Measurements from ENCODE around the gene MARK3.

MARK3 gene

DNA sequence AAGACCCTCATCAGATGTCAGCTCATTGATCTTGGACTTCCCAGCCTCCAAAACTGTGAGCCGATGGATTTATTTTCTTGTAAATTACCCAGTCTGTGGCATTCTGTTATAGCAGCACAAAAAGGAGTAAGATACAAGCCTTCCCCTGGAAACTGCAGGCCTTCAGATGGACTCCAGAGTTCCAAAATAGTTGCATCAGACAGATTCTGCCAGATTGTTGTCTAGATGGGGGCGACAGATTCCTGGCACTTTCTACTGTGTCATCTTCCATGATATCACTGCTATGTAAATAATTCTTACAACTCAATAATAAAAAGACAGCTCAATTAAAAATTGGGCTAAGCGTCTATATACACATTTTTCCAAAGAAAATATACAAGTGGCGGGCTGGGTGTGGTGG, 17.2 kb upstream of the MARK3 start:
- no peak for DNase-seq (ENCODE audit: low read depth in 2 of 2)

DNA sequence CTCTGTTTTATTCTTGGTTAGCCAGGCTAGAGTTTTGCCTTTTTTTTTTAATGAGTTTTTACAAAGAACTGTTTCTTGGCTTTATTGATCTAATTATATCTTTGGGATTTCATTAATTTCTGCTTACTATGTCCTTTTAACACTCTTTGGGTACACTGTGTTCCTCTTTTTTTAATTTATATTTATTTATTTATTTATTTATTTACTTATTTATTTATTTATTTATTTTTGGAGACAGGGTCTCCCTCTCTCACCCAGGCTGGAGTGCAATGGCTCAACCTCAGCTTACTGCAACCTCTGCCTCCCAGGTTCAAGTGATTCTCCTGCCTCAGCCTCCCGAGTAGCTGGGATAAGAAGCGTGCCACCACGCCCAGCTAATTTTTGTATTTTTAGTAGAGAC, 15.1 kb upstream of the MARK3 start:
- DNase-seq (ENCODE audit: low read depth in 2 of 2) = no peak

DNA sequence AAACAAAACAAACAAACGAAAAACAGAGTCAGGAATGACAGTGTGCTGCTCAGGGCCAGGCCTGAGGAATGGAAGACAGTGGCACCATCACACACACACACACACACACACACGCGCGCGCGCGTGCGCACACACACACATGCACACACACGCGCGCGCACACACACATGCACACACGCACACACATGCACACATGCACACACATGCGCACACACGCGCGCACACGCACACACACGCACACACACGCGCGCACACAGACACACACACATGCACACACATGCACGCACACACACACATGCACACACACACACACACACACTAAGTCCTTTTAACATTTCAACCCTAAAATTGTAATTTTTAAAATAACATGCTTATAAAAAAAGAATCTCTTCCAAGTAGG, 13.2 kb upstream of the MARK3 start:
- no peak for DNase-seq (ENCODE audit: low read depth in 2 of 2)

DNA sequence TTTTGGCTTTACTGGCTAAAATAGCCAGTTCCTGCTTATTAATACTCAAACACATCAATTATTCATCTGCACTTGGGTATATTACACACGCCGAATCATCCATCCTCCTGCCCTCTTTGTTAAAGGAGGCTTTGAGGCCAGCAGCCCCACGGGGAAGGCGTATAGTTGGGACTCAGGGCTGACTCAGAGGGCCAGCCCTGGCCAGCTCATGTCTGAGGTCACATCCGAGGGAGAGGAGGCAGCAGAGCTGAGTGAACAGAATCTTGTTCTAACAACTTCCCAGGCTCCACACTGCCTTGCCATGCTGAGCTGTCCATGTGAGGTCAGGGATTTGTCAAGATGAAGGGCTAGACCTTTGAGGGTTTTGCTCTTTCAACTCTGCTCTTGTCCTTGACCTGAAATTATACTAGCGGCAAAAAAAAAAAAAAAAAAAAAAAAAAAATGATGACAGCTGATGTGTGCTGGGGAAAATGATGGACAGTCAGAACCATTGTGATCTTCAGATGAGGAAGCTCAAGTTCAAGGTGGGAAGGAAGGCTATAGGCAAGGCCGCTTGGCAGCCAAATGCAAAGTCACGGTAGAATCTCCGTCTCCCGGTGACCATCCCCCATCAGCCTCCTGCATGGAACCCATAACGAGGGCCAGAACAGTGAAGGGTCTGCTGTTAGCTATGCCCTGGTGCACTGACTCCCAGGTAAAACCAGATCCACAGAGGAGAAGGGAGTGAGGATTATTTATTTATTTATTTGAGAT, 12.5 kb upstream of the MARK3 start:
- no peak for DNase-seq (ENCODE audit: low read depth in 2 of 2)

DNA sequence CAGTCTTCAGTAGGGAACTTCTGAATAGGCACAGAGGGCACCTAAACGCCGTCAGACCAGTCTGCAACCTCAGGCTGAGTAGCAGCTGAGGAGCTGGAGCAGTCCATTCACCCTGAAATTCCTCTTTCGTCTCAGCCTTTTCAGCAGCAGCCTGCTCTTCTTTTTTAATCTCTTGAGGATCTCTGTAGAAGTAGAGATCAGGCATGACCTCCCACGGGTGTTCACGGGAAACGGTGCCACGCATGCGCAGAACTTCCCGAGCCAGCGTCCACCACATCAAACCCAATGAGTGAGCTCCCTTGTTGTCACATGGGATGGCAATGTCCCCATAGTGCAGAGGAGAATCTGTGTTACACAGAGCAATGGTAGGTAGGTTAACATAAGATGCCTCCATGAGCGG, 11.1 kb upstream of the MARK3 start:
- DNase-seq (ENCODE audit: low read depth in 2 of 2) = no peak

DNA sequence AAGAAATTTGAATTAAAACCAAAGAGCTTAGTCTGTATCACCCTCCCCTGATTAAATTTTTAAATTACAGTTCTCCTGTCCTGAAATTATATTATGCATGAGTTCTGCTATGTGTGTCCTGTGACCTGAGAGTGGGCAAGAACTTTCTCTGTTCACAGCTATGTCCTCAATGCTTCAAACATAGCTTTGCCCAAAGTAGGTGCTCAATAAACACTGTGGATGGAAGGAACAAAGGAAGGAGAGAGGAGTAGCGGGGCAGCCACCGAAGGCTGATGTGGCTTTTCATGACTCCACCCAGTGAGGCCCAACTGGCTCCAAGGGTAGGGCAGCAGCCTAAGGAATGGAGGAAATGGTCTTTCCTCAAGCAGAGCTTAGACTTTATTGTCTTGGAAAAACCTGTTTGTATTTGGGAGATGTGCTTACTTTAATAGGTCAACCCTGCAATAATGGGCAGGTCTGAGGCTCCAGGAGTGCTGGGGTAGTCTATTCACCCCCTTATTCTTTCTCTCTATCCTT, 7.6 kb upstream of the MARK3 start:
- no peak for DNase-seq (ENCODE audit: low read depth in 2 of 2)

DNA sequence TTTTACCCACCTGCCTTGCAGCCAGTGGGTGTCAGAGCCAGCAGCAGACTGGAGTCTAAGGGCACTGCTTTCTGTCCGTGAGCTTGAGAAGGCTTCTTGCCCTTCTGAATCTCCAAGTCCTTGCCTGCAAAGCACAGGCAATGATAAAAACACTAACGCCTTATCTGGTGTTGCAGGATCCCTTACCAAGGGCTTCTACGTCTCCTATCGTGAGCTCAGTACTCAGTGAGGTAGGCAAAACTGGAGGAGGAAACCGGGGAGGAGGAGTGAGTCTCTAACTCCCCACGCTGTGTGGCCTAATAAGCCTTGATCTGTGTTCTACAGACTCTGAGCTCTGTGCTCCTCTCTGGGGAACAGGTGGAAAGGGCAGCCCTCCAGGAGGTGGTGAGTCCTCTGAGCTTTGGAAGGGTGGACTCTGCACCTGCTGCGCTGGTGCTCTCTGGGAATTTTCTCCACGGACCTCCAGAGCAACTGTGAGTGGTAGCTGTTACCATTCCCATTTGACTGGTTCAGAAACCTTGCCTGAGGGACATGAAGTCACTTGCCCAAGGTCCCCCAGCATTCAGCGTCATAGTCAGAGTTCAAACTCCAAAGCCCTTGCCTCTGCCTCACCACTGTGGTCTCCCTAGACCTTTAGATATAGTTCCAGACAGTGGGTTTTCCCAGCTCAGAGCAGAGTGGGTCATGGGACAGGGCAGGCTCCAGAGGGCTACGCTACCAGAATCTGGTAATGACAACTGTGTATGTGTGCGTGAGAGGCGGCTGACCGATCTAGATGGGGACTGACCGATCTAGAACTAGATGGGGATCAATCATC, 7.0 kb upstream of the MARK3 start:
- DNase-seq (ENCODE audit: low read depth in 2 of 2) = no peak

DNA sequence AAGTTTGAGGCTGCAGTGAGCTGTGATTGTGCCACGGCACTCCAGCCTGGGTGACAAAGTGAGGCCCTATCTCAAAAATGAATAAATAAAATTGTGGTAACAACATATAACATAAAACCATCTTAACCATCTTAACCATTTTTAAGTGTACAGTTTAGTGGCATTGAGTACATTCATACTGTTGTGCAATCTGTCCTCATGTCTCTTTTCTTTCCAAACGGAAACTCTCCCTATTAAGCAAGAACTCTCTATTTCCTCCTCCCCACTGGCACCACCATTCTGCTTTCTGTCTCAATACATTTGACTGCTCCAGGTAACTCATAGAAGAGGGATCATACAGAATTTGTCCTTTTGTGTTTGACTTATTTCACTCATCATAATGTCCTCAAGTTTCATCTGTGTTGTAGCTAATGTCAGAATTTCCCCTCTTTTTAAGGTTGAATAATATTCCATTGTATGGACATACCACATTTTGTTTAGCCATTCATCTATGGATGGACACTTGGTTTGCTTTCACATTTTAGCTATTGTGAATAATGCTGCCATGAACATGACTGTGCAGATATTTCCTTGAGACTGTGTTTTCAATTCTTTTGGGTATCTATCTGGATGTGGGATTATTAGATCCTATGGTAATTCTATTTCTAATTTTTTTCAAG, 4.4 kb upstream of the MARK3 start:
- DNase-seq (ENCODE audit: low read depth in 2 of 2) = no peak

DNA sequence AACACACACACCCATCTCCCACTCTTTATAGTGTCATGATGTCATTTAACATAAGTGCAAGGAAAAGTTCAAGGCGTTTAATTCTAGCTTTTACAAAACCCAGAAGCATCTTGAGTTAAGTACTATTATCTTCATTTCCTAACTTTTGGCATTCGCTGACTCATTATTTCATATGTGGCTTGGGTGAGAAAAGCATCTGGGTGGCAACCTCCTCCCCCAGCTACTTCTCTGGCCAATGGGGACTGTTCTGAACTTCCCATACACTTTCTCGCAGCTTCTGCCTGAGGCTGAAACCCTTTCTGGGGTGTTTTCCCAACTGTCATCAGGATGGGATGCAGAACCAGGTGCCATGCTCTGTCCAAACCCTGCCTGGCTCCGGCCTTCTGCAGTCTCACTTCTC, 2.8 kb upstream of the MARK3 start:
- no peak for DNase-seq (ENCODE audit: low read depth in 2 of 2)

DNA sequence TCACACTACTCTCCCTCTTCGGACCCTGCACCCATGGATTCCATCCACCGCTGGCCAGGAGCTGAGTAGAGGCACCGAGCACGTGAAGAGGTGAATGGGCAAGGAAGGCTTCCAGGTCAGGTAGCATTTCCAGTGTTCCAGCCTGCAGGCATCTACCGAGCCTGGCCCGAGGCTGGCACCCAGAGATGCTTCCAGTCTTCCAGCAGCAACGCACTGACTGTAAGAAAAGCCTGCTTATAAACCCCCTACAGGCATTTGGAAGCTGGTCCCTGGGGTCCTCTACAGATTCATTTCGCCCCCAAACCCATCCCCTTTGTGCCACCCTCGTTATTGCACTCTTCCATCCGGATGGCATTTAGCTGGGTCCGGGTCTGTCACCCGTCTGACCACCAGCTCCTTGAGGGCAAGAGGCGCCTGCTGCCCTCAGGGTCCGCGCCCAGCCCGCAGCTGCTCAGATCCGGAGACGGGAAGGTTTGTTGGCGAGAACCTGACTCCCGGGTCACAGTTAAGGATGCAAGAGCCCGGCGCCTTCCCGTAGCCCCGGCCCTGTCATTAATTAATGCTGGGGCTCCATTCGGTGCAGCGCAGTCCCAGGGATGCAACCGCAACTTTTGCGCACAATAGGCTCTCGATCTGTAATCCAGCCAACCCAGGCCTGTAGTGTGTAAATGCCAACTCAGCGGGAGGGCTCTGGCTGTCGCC, 614 bp upstream of the MARK3 start:
- DNase-seq (ENCODE audit: low read depth in 2 of 2) = no peak

DNA sequence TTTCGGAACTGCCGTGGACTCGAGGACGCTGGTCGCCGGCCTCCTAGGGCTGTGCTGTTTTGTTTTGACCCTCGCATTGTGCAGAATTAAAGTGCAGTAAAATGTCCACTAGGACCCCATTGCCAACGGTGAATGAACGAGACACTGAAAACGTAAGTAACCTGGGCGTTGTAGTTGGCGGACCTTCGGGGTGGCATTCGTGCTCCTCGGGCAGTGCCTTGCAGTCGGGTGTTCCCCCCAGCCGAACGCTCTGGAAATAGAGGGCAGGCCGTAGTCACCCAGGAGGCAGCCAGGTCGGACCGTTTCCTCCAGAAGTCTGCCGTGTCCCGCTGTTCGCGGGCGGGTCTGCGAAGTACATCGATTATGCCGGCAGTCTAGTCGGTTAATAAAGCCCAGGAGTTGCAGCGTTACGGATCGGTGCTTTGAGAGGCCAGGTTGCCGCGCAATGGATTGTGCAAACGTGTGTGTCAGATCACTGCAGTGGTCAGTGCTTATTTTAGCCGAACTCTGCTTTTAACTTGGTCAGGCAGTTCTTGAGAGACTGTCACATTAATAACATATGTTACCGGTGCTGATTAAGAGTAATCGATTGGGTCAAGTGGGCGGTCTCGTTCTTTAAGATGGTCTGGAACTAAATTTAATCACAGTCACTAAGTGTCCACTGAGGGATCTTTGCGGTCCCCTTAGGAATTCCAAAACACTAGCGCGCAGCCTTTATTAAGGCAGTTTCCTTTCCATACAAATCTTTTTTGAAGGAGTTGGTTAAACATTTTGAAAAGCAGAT, 906 bp downstream of the MARK3 start:
- DNase-seq (ENCODE audit: low read depth in 2 of 2) = peak in 1 of 2 donors; percentile 6

DNA sequence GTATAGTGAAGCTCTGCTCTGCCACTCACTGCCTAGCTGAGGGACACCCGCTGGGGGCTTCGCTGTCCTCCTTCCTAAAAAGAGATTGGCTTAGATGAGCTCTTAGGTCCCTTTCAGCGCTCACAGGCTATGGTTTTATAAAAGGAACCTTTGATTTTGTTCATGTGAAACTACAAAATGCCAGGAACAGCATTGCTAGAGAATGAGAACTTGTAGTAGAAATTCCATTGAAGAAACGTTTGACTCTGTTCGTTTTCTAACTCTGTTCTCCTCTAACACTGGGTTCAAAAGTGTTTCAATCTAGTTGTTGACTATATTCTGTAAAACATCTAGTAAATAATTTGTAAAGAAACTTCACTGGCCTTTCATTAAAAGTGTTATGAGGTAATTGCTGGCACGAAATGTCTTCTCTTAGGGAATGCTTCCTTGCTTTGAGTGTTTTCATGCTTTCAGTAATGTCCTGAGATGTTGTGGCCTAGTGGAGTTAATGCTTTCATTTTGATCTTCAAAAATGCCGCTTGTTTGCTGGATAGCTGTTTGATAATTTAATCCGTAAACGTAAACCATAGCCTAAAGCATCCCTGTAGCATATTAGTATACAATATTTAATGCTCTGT, 1.6 kb downstream of the MARK3 start:
- DNase-seq (ENCODE audit: low read depth in 2 of 2) = no peak

DNA sequence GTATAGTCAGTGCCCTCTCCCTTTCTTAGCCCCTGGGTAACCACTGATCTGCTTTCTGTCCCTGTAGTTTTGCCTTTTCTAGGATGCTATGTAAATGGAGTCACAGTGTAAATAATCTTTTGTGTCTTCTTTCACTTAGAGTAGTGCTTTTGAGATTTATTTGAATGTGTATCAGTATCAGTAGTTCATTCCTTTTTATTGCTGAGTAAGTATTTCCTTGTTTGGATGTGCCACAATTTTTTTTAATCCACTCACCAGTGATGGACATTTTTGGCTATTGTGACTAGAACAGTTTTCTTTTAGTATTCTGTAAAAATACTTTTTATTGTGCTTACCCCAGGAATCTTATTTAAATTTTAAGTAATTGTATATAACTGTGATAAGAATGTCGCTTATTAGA, 3.4 kb downstream of the MARK3 start:
- DNase-seq (ENCODE audit: low read depth in 2 of 2) = no peak

DNA sequence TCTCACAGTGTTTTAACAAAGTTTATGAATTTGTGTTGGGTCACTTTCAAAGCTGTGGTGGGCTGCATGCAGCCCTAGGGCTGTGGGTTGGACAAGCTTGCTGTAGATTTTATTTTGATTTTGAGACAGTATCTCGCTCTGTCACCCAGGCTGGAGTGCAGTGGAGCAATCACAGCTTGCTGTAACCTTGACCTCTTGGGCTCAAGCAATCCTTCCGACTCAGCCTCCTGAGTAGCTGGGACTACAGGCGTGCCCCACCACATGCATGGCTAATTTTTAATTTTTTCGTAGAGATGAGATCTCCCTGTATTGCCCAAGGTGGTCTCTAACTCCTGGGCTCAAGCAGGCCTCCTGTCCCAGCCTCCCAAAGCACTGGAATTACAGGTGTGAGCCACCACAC, 5.4 kb downstream of the MARK3 start:
- no peak for DNase-seq (ENCODE audit: low read depth in 2 of 2)

DNA sequence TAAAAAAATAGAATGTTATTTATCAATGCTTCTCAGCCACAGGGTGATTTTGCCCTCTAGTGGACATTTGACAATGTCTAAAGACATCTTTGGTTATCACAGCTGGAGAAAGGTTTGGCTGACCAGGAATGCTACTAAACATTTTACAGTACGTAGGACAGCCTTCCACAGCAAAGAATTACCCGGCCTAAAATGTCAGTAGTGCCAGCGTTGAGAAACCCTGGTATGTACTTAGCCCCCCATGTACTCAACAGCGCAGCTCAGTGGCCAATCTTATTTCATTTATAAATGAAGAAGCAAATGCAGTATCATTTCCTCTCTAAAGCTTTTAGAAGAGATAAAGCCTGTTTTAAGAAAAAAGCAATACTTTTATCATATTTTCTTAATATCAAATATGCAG, 5.8 kb downstream of the MARK3 start:
- no peak for DNase-seq (ENCODE audit: low read depth in 2 of 2)

DNA sequence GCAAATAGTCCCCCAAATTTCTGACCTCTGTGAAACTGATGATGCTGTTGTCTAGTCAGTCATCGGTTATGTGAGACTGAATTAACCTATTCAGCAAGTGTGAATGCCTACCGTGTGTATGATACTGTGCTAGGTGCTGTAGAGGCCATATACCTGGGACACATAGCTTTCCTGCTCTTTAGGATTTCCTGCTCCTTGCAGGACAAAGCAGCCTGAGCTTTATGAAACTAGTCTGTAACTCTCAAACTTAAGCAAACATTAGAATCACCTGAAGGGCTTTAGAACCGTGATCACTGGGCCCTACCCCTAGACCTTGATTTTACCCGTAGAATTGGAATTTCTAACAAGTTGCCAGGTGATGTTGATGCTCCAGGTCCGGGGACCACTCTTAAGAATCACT, 6.9 kb downstream of the MARK3 start:
- no peak for DNase-seq (ENCODE audit: low read depth in 2 of 2)

DNA sequence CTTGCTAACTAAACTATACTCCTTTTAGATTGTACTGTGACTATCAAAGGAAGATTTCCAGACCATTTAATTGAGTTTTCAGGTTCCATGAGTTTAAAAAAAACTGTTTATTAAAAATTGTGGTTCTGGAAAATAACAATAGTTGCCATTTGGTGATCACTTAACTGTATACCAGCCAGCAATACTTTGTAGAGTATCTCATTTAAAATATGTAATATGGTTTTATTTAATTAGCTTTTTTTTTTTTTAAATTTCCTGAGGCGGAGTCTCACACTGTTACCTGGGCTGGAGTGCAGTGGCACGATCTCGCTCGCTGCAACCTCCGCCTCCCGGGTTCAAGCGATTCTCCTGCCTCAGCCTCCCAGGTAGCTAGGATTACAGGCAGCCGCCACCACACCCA, 7.4 kb downstream of the MARK3 start:
- DNase-seq (ENCODE audit: low read depth in 2 of 2) = no peak

DNA sequence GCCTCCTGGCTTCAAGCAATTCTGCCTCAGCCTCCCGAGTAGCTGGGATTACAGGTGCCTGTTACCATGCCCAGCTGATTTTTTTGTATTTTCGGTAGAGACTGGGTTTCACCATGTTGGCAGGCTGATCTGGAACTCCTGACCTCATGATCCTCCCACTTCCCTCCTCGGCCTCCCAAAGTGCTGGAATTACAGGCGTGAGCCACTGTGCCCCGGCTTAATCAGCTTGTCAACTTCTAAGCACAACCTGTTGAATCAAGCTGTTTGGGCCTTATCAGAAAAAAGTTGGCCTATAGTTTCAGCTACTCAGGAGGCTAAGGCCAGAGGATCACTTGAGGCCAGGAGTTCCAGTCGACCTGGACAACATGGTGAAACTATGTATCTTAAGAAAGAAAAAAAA, 7.9 kb downstream of the MARK3 start:
- no peak for DNase-seq (ENCODE audit: low read depth in 2 of 2)

DNA sequence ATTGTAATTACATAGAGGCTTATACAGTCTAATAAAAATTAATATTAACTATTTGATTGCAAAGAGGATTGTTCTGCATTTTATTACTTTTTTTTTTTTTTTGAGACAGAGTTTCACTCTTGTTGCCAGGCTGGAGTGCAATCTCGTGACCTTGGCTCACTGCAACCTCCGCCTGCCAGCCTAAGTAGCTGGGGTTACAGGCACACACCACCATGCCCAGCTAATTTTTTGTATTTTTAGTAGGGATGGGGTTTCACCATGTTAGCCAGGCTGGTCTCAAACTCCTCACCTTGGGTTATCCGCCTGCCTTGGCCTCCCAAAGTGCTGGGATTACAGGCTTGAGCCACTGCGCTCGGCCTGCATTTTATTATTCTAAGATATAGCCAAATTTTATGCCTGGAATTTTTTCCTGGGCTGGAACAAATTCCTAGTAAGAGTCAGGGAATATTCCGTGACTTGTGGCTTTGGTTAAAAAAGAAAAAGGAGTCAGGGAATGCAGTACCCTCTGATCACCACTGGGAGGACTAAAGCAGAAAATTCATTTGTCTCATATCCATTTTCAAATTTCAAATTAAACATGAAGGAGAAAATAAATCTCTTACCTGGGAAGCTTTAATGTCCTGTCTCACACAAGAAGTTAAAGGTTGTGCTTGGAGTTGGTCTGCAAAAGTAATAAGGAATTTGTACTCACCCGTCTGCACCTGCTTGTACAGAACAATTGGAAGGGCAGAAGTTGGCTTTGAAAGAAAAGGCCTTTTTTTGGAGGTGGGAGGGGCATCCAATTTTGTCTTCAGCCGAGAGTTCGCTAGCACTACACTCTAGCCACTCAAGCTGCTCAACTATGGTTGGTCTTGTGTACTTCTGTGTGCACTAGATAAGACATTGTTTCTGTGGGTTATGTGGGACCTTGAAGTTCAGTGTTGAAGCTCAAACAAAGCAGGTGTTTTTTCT, 8.7 kb downstream of the MARK3 start:
- DNase-seq (ENCODE audit: low read depth in 2 of 2) = no peak

DNA sequence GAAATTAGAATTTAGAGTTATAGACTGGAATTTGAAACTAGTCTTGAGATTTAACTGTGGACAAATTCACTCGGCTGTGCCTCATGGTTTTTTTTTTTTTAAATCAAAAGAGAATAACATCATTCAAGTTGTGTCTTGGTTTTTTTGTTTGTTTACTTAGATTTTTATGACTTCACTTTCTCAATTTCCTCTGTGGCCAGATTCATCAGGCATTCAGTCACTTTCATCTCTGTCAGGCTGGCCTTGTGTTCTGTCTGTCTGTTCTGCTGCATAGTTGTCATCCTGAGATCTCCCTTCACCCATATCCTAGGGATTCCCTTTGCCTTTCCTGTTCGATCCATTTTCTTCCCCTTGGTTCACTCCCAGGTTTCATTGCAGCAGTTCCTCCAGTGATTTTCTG, 10.0 kb downstream of the MARK3 start:
- no peak for DNase-seq (ENCODE audit: low read depth in 2 of 2)
